OCI-LY7 (cell line): ENCODE data around the gene ZFX.

ENCODE experiments used
- EZH2phosphoT487 ChIP-seq: fragments of 200-600 bp; sonication (generic); IDR thresholded peaks from 2 replicates; pipeline ENCODE4 v1.6.1; 2018; ENCODE audit warnings: low read depth, borderline replicate concordance, mild to moderate bottlenecking, mixed run types, antibody characterized with exemption, low read length, moderate library complexity, mixed read lengths
- TF ChIP-seq, protein P1 (sequence below): fragments of 200-600 bp; sonication (generic); conservative IDR thresholded peaks from 2 replicates; pipeline ENCODE4 v1.5.1; 2014; ENCODE audit warnings: mild to moderate bottlenecking, antibody characterized with exemption, low read length, moderate library complexity, mixed read lengths

- TF ChIP-seq, protein P1, sequence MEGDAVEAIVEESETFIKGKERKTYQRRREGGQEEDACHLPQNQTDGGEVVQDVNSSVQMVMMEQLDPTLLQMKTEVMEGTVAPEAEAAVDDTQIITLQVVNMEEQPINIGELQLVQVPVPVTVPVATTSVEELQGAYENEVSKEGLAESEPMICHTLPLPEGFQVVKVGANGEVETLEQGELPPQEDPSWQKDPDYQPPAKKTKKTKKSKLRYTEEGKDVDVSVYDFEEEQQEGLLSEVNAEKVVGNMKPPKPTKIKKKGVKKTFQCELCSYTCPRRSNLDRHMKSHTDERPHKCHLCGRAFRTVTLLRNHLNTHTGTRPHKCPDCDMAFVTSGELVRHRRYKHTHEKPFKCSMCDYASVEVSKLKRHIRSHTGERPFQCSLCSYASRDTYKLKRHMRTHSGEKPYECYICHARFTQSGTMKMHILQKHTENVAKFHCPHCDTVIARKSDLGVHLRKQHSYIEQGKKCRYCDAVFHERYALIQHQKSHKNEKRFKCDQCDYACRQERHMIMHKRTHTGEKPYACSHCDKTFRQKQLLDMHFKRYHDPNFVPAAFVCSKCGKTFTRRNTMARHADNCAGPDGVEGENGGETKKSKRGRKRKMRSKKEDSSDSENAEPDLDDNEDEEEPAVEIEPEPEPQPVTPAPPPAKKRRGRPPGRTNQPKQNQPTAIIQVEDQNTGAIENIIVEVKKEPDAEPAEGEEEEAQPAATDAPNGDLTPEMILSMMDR, result no peak
- no peak for TF ChIP-seq EZH2phosphoT487
Observed at GRCh38 chrX:24196509-24196908, 47.0 kb downstream of the ZFX start.
